ENCODE measurements around the gene RPS5.
"Not testable (repeated sequence)": the region's sequence is repeated elsewhere in the genome, so short reads cannot be mapped to it uniquely, and the experiment has no call there.

RPS5 gene

DNA sequence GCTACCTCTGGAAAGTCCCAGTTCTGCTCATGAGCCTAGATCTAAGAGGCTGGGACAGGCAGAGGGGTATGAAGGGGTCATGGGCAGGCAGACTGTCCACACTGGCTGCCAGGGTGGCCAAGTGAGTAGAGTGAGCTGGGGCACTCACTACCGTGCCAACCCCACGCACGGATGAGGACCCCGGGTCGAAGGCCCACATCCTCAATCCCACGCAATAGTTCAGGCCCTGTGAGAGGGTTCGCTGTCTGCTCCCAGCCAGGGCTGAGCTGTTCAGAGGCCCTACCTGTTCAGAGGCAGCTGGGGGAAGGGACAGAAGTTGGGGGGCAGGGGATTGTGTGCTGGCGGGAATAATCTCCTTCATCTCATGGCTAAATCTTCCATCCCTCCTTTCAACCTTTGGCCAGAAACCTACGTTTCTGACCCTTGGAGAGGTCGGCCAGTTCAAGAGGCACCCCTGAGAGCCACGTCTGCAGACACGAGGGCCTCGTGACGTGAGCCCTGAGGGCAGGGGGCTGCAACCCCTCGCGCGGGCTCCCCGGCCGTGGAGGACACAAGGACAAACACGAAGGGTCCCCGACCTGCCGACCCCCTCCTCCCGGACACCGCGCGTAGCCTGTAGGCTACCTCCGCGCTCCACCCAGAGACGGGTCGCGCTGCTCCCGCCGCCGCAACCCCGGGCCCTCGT, 1.0 kb upstream of the RPS5 start:
- DNase-seq, result peak; percentile 43

DNA sequence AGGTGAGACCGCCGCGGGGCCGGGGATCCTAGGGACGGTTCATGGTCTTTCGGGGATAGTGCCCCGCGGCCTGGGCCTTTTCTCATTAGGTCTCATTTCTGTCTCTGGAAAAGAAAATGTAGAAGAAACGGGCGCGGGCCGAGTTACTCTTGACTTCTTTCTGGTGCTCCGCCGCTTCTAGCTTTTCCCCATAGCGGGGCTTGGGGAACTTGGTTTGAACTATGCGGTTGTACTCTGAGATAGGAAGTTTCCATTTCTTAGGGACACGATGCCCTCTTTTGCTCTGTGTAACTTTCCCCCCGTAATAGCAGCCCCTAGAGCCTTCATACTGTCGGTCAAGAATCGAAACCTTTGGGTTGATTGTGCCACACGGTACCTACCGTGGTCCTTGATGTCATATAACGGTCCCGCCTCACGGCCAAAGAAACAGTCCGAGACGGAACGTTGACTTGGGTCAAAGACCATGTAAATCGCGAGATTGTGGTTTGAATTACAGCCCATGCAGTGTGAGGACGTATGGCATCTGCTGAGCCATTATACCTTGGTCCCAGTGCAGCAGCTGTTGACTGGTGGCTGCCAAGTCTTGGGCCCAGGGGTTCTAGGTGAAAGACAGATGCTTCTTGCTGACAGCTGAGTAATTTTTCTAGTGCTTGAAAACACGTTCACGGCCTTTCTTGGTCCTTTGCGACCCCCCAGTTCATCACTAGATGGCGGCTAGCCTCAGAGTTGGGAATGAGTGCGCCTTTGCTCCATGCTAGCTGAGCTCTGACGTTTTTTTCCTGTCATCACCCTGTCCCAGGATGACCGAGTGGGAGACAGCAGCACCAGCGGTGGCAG, 487 bp downstream of the RPS5 start:
- DNase-seq, result no peak

DNA sequence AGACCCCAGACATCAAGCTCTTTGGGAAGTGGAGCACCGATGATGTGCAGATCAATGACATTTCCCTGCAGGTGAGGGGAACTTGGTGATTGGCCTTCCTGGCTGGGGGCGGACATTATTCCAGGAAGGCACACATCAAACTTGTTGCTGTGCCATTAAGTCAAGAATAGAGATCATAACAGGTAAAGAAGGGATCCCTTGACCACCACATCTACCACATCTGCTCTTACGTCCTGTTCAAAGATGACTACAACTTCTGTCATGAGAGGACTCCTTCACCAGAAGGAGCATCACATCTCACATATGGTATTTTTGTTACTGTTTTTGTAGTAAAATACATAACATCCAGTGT, 1.1 kb downstream of the RPS5 start:
- DNase-seq, result no peak

DNA sequence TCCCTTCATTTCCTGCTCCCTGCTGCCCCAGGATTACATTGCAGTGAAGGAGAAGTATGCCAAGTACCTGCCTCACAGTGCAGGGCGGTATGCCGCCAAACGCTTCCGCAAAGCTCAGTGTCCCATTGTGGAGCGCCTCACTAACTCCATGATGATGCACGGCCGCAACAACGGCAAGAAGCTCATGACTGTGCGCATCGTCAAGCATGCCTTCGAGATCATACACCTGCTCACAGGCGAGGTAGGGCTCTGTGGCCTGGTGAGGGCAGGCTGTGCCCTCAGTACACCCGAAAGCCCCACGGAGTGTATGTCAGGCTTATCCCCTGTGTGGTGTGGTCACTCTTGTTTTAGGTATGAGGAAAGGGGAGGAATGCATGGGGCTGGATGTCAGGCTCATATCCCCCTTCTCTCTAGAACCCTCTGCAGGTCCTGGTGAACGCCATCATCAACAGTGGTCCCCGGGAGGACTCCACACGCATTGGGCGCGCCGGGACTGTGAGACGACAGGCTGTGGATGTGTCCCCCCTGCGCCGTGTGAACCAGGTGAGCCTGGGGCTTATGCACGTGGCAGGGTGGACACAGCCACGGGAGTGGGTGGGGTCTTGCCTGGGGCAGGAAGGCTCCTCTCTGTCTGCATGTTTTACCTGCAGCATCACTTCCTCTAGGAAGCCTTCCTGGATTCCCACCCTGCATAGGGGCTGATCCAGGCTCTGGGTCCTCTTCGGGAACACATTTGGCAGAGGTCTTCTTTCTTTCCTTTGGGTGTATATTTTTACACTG, 6.1 kb downstream of the RPS5 start:
- DNase-seq, result no peak

DNA sequence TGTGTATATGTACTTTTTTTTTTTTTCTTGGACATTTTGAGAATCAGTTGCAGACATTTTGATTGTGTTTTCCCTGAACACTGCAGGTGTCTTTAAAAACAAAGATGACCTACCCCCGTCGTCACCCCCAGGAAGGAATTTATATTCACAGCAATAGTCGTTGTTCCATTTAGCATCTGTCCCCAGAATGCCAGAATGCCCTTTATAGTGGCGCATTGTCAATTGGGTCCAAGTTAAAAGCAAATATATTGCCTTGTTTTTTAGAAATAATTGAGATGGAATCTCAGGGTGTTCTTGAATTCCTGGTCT, 6.6 kb downstream of the RPS5 start:
- DNase-seq, result no peak

DNA sequence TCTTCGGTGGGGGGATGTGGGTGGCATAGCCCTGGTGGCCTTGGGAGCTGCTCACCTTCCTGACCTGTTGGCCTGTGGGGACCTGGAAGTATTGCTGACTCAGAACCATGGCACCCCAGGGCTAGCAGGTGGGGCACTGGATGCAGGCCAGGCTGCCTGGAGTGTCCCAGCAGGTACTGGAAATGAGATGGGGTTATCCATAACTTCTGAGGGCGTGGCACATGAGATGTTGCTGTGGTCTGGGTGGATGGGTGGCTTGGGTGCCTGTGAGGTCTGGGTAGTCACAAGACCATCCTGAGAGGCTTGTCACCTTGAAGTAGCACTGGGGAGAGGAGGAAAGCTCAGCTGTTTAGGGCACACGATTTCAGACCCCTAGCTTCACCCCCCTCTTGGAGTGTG, 7.8 kb downstream of the RPS5 start:
- DNase-seq, result no peak

DNA sequence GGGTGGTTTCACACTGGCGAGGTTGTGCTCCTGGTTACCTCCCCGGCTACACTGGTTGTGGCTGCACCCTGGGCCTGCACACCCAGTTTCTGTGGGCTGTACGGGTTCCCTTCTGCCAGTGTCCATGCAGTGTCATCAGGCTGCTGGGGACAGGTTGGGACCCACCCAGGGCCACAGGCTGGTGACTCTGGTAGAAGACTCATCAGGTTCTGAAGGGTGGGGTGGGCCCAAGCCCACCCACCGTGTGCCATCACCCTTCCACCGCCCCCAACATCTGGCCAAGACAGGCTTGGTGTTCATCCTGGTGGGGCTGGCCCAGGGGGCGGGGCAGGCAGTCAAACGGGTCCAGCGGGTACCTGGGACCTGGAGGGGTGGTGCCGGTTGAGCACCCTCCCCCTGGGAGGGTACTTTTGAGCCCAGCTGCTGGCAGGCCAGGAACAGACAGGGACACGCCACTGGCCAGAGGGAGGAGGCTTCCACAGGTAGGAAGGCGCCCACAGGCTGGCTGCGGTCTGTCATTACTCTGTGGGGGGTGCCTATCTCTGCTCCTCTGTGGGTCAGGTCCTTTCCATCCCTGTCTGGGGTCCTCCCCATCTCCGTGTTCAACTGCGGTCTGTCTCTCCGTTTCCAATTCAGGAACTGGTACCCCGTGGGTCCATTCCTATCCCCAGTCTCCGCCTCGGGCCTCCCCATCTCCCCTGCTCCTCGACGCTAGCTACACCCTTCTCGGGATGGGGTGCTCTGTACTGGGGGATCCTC, 8.3 kb downstream of the RPS5 start, which contains the start of gene RNF225:
TSS of gene RNF225 (plus strand) at position 437 of the 759 bp plus-strand sequence. CDS start 434 bp downstream, outside the sequence.
- peak; percentile 35 for DNase-seq

DNA sequence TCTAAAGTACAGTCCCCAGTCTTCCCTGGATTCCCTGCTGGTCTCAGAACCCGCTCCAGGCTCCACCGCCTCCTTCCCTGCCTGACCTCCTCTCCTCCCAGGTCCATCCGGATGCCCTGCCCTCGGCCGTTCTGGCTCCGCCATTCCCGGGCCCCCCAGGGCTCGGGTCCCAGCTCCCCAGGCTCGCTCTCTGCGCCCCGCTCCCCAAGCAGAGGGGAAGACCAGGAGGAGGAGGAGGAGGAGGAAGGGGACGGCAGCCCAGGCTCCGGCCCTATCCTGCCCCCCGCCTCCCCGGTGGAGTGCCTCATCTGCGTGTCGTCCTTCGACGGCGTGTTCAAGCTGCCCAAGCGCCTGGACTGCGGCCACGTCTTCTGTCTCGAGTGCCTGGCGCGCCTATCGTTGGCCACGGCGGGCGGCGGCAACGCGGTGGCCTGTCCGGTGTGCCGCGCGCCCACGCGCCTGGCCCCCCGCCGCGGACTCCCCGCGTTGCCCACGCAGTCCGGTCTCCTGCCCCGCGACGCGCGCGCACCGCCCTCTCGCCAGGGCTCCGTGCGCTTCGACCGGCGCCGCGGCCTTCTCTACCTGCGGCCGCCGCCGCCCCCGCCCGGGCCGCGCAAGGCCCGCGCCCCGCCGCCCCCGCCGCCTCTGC, 9.0 kb downstream of the RPS5 start:
- peak; percentile 38 for DNase-seq

DNA sequence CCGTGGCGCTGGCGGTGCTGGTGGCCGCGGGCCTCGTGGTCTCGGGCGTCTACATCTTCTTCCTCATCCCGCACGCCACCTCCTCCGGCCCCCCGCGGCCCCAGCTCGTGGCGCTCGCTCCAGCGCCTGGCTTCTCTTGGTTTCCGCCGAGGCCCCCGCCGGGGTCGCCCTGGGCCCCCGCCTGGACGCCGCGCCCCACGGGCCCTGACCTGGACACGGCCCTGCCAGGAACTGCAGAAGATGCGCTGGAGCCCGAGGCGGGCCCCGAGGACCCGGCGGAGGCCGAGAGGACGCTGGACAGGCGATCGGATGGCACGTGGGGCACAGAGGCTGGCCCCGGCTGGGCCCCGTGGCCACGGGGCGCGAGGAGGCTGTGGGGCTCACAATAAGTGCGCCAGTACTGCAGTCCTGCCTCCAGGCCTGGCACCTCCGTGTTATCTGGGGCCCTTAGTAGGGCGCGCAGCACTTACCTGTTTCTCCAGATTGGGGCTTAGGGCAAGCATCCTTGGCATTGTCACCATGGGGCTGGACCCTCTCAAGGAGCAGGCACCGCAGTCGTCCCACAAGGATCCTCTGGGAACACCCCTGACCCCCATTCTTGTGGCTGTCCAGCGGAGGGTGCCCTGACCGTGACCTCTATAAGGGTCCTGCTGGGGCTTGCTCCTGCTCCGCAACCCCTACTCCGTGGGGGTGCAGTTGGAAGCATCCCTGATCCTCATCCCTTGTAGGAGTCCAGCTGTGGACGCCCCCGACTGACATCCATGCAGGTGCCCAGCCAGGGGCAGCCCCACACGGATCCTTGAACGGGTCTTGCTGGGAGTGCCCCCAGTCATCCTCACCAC, 9.8 kb downstream of the RPS5 start:
- DNase-seq, result no peak

DNA sequence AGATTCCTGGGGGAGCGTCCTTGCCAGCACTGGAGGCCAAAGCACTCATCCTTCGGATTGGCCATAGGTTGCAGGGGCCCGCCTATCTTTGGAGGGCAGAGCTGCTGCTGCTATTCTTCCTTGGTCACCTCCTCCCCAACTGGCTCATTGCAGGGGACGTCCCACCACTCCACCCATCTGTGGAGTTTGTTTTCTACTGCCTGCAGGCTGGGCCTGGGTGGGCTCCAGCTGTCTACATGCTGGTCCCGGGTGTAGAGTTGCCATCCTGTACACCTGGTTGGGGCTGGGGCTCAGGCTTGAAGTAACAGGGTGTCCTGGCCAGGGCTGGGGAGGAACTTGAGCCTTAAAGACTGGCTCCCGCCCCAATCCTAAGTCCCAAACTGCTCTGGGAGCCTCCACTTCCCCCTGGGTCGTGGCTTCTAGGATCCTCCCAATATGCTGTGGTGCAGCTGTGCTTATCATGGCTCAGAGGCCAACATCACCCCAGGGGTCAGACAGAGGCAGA, 10.5 kb downstream of the RPS5 start:
- DNase-seq, result no peak

DNA sequence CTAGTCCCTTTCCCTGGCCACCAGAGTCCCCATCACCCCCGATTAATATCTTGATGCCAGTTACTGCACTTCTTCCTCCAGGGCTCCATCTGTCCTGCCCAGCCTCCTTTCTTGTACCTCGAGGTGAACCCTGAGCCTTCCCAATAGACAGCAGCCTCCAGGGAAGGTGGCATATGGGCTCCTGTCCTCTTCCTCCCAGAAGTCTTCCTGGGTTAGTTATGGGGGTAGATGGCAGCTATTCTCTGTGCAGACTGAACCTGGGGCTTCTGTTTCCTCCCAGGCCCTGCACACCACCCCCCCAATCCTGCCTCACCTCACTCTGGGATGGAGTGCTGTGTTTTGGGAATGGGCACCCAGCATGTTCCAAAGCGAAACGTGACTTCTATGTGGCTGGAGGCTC, 11.0 kb downstream of the RPS5 start:
- no peak for DNase-seq

DNA sequence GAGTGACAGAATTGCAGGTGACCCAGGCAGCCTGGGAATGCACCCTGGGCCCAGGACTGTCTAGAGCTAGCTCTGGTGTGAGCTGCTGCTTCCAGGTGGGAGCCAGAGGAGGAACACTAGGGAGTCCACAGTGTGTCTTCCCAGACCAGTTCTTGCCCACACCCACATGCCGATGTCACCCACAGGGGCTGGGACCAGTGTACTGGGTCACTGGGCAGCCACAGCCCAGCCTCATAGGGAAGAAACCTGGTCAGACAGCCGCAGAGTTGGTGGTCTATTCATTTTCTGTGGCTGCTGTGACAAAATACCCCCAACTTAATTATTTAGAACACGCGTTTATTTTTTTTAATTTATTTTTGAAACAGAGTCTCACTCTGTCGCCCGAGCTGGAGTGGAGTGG, 11.5 kb downstream of the RPS5 start:
- no peak for DNase-seq

DNA sequence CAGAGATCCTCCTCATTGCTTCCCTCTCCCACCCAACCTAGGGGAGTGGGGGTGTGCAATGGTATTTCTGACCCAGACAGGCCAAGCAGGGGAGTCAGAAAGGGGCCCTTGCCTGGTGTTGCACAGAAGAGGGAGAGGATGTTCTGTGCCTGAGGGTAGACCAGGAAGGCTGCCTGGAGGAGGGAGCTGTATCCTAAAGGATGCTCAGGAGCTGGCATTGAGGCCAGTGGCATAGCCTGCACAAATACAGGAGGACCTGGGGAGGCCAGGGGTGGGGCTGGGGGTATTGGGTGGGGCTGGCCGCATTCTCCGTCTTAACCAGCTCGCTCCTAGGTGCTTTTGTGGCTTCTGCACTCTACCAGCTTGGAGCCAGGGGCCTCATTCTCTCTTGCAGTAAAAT, 12.8 kb downstream of the RPS5 start:
- DNase-seq, result no peak

DNA sequence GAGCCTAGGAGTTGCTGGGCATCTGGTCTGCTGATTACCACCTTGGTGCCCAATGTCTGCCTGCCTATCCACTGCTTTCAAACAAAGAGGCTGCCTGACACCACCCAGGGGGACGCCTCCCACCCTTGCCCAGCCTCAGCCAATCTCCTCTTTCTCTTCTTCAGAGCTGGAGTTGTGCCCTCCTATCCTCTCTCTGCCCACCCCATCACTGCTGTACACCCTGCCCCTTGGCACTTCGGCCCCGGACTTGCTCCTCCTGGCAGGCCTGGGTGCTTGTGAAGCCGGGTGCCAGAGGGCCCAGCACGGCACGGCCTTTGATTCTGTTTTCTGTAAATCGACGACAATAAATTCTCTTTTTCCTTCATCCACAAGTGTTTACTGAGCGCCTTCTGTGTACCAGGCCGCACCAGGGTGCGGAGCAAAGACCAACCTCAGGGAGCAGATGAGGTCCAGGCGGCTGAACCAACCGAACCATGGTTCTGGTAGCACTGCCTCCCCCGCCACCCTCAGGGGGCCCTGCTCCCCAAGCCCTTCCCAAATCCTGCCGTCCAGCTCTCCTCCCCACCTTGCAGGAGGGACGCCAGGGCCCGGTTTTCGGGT, 13.3 kb downstream of the RPS5 start:
- DNase-seq, result no peak

DNA sequence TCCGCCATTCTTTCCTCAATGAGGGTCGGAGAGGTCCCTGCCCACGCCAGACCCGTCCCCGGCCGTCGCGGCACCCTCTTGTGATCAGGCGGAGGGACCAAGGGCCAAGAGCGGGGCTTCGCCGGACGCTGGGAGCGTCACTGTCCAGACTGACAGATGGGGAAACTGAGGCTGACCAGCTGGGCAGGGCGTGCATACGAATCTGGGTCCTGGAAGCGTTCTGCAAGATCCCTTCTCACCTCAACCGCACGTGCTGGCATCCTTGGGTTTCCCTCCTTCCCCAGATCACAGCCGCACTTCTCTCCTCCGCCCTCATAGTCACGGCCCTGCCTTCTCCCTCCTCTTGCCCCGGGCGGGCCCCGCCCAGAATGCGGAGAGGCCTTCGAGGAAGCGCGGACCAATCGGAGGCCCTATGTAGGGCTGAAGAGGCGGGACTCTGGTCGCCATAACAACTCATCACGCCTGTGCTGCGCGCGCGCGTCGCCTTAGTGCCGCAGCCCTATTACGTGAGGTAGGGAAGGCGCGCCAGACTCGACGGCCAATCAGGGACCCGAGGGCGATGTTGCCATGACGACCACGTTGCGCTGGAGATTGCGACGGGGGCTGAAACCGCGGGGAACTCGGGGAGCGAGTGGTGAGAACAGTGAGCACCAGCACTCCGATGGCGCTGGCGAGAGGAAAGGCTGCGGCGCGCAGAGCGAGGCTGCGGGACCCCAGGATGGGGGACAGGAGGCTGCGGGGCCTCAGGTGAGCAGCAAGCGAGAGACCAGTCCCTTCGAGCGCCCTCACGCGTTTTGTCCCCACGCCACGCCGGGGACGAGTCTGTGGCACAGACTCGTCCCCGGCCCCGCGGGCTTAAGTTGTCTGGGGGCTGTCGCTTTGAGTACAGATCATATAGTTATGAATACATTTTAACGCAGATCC, 14.1 kb downstream of the RPS5 start:
- peak; percentile 99 for DNase-seq

DNA sequence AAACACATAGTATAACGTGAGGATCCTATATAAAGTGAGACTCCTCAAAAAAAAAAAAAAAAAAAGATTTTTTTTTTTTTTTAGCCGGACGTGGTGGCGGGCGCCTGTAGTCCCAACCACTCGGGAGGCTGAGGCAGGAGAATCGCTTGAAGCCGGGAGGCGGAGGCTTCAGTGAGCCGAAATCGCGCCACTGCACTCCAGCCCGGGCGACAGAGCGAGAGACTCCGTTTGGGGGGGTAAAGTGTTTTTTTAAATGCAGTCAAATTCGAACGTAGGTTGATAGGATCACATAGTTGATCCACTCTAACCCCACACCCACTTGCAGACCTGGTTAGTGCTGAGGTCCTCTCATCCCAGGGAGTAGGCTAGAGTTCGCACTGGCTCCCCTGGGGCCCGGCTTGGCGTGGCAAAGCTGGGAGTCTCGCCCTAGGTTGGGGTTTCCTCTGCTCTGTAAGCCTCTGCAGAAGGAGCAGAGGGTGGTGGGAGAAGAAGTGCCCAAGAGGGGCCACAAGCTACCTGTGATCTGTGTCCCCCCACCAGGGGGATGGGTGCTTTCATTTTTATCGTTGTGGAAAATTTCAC, 14.9 kb downstream of the RPS5 start:
- no peak for DNase-seq

DNA sequence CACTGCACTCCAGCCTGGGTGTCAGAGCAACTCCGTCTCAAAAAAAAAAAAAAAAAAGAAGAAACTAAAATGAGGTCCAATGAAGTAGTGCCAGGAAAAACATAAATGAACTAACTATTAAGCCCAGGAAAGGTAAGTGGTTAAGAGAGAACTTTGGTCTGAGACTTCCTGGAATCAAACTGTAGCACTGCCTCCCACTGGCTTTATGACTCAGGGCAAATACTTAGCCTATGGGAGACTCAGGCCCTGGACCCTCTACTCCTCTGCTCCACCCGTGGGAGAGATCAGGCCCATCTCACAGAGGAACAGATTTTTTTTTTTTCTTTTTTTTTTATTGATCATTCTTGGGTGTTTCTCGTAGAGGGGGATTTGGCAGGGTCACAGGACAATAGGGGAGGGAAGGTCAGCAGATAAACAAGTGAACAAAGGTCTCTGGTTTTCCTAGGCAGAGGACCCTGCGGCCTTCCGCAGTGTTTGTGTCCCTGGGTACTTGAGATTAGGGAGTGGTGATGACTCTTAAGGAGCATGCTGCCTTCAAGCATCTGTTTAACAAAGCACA, 16.9 kb downstream of the RPS5 start:
- not testable (repeated sequence) for DNase-seq

DNA sequence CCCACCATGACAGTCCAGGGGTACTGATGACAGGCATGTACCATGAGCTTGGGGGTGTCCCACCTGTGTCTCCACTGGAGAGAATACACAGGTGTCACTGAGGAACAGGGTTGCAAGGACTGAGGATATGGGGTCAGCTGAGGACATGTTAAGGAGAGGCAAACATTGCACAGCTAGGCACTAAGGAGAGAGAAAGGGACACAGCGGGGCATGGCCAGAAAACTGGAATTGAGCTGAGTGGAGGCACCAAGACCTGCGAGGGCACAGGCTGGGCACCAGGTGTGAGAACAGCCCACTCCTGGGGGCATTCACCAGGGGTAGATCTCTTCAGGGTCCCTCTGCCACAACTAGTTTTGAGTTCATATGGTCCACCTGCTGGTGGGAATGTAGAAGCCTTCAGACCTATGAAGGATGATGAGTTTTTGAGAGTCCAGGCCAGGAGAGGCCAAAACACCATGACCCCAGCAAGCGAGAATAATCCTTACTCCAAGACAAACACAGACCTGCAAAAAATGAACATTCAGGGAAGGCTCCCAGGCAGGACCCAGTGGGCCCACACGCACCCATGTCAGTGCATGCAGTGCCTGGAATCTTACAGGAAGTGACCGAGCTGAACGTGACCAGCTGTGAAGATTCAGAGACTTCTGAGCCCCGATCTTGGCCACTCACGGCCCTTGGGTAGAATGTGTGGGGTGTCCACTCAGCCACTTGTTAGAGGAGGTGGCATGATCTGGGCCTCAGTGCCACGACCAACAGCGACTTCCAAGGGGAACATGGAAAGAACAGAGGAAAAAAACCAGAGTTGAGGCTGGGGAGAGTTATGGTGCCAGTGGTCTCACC, 20.0 kb downstream of the RPS5 start:
- DNase-seq, result no peak
